ENCODE data around the gene BLTP3A.
"Not testable (repeated sequence)": the region's sequence is repeated elsewhere in the genome, so short reads cannot be mapped to it uniquely, and the experiment has no call there.

Gene BLTP3A

GRCh38 chr6:34772940-34773339, 18.9 kb upstream of the BLTP3A start:
- Histone ChIP-seq H3K27me3 (ENCODE audit: insufficient read depth, poor library complexity, severe bottlenecking) (no peaks in the 10 kb centered on the region), H3K9me3 (ENCODE audit: severe bottlenecking) (no peaks in the 10 kb centered on the region), H3K4me1 (ENCODE audit: insufficient read depth, poor library complexity, severe bottlenecking) (no peaks in the 10 kb centered on the region), H3K36me3 (ENCODE audit: low read depth) (peaks cover 67% of the 10 kb centered on the region), H3K4me3 (ENCODE audit: severe bottlenecking) (no peak overlapping the region), H3K27ac (ENCODE audit: poor library complexity, severe bottlenecking) (no peak overlapping the region)
- ATAC-seq (ENCODE audit: low read depth) (no peak), DNase-seq (ENCODE audit: low spot score) (no peak)
- no peak for TF ChIP-seq CTCF (IDR thresholded peaks at IDR 0.05; ENCODE audit: poor library complexity, severe bottlenecking)

GRCh38 chr6:34773916-34774315, 18.0 kb upstream of the BLTP3A start:
- Histone ChIP-seq H3K4me3 (ENCODE audit: severe bottlenecking) (no peak overlapping the region), H3K27ac (ENCODE audit: poor library complexity, severe bottlenecking) (no peak overlapping the region), H3K36me3 (ENCODE audit: low read depth) (peaks cover 62% of the 10 kb centered on the region), H3K27me3 (ENCODE audit: insufficient read depth, poor library complexity, severe bottlenecking) (no peaks in the 10 kb centered on the region), H3K4me1 (ENCODE audit: insufficient read depth, poor library complexity, severe bottlenecking) (no peaks in the 10 kb centered on the region), H3K9me3 (ENCODE audit: severe bottlenecking) (no peaks in the 10 kb centered on the region)
- no peak for TF ChIP-seq CTCF (IDR thresholded peaks at IDR 0.05; ENCODE audit: poor library complexity, severe bottlenecking)
- no peak for ATAC-seq (ENCODE audit: low read depth)
- no peak for DNase-seq (ENCODE audit: low spot score)

GRCh38 chr6:34774967-34775366, 16.9 kb upstream of the BLTP3A start:
- no peak overlapping the region for H3K4me3 ChIP-seq (ENCODE audit: severe bottlenecking)
- no peaks in the 10 kb centered on the region for H3K9me3 ChIP-seq (ENCODE audit: severe bottlenecking)
- H3K36me3 ChIP-seq (ENCODE audit: low read depth): peaks cover 55% of the 10 kb centered on the region
- no peak overlapping the region for H3K27ac ChIP-seq (ENCODE audit: poor library complexity, severe bottlenecking)
- DNase-seq (ENCODE audit: low spot score) (no peak), ATAC-seq (ENCODE audit: low read depth) (no peak)
- TF ChIP-seq CTCF (IDR thresholded peaks at IDR 0.05; ENCODE audit: poor library complexity, severe bottlenecking): no peak
- no peaks in the 10 kb centered on the region for H3K4me1 ChIP-seq (ENCODE audit: insufficient read depth, poor library complexity, severe bottlenecking)
- H3K27me3 ChIP-seq (ENCODE audit: insufficient read depth, poor library complexity, severe bottlenecking): no peaks in the 10 kb centered on the region

- H3K36me3 ChIP-seq (ENCODE audit: low read depth); H3K9me3 ChIP-seq (ENCODE audit: severe bottlenecking); H3K27ac ChIP-seq (ENCODE audit: poor library complexity, severe bottlenecking); ATAC-seq (ENCODE audit: low read depth); H3K4me1 ChIP-seq (ENCODE audit: insufficient read depth, poor library complexity, severe bottlenecking); H3K27me3 ChIP-seq (ENCODE audit: insufficient read depth, poor library complexity, severe bottlenecking); H3K4me3 ChIP-seq (ENCODE audit: severe bottlenecking); DNase-seq (ENCODE audit: low spot score): not testable (repeated sequence)
These were observed 6.5 kb upstream of the BLTP3A start for GRCh38 chr6:34785375-34785774.

- not testable (repeated sequence) for H3K4me3 ChIP-seq (ENCODE audit: severe bottlenecking)
These were observed 4.7 kb upstream of the BLTP3A start for GRCh38 chr6:34787152-34787551.

GRCh38 chr6:34788111-34788510, 3.8 kb upstream of the BLTP3A start:
- Histone ChIP-seq H3K9me3 (ENCODE audit: severe bottlenecking) (no peaks in the 10 kb centered on the region), H3K27me3 (ENCODE audit: insufficient read depth, poor library complexity, severe bottlenecking) (no peaks in the 10 kb centered on the region), H3K36me3 (ENCODE audit: low read depth) (no peaks in the 10 kb centered on the region), H3K4me1 (ENCODE audit: insufficient read depth, poor library complexity, severe bottlenecking) (no peaks in the 10 kb centered on the region), H3K27ac (ENCODE audit: poor library complexity, severe bottlenecking) (no peak overlapping the region), H3K4me3 (ENCODE audit: severe bottlenecking) (no peak overlapping the region)
- DNase-seq (ENCODE audit: low spot score) (no peak), ATAC-seq (ENCODE audit: low read depth) (no peak)
- TF ChIP-seq CTCF (IDR thresholded peaks at IDR 0.05; ENCODE audit: poor library complexity, severe bottlenecking): no peak

More at GRCh38 chr6:34787152-34787551, 4.7 kb upstream of the BLTP3A start:
- H3K27ac ChIP-seq (ENCODE audit: poor library complexity, severe bottlenecking); H3K9me3 ChIP-seq (ENCODE audit: severe bottlenecking); ATAC-seq (ENCODE audit: low read depth); H3K27me3 ChIP-seq (ENCODE audit: insufficient read depth, poor library complexity, severe bottlenecking); H3K4me1 ChIP-seq (ENCODE audit: insufficient read depth, poor library complexity, severe bottlenecking); H3K36me3 ChIP-seq (ENCODE audit: low read depth); DNase-seq (ENCODE audit: low spot score): not testable (repeated sequence)
